ENCODE results near the gene TCAIM. TPM values are rescaled to one million over a fixed set of nuclear protein-coding genes. Genes with fewer than 3 reads are reported as not detected.
"Not testable (repeated sequence)": the region's sequence is repeated elsewhere in the genome, so short reads cannot be mapped to it uniquely, and the experiment has no call there.

The TCAIM gene
- total and polyA plus RNA-seq, 2 of the 4 experiments (the other 2 are of a cell fraction), result 11.0 to 21.5 TPM

- no peaks in the 10 kb centered on the region for H3K9me3 ChIP-seq (ENCODE audit: control insufficient read depth, insufficient read depth, low read length)
- no peaks in the 10 kb centered on the region for H4K20me1 ChIP-seq (ENCODE audit: insufficient read depth, low read length)
- H3K56ac ChIP-seq (ENCODE audit: extremely low read depth, insufficient read depth, low read length), result no peak overlapping the region
- H2AFZ ChIP-seq (replicated peaks; ENCODE audit: low read length, poor library complexity), result no peak overlapping the region
- no peak overlapping the region for H2BK20ac ChIP-seq (ENCODE audit: low read depth, low read length)
- H3K9me1 ChIP-seq (ENCODE audit: insufficient read depth, low read length), result no peaks in the 10 kb centered on the region; the same call in 1 of the 2 replicates
- H3K79me1 ChIP-seq (ENCODE audit: low read depth in 1 of 2, low read length in 2 of 2), result no peaks in the 10 kb centered on the region
- H3K4me2 ChIP-seq (ENCODE audit: low read depth, low read length), result no peak overlapping the region
- intact Hi-C loops (cut with micrococcal nuclease) (no loop called here), dilution Hi-C loops (cut with HindIII; ENCODE audit: low sequenced_read_pairs, unreplicated experiment) (no loop called here), in situ Hi-C loops (cut with MboI; ENCODE audit: low sequenced_read_pairs) (no loop called here)
- no TSS peak for BruUV-seq (replicated peaks)
- H2BK120ac ChIP-seq (ENCODE audit: low read depth, low read length), result no peak overlapping the region
- H3K23ac ChIP-seq (ENCODE audit: low read depth, low read length), result no peak overlapping the region
- H3K27ac ChIP-seq (ENCODE audit: insufficient read depth, low read length), result no peak overlapping the region
- H2AK5ac ChIP-seq (ENCODE audit: low read depth, low read length), result no peak overlapping the region
- WGBS, 2 experiments (ENCODE audit: extremely low coverage in 2 of 2, insufficient read length in 1 of 2), result no CpG with 5 or more reads among the region's 9 CpGs
- H3K18ac ChIP-seq (ENCODE audit: low read depth, low read length), result no peak overlapping the region
- no peak overlapping the region for H2AK9ac ChIP-seq (replicated peaks; ENCODE audit: low read depth, low read length, poor library complexity)
- H3K14ac ChIP-seq (replicated peaks; ENCODE audit: low read depth, low read length), result no peak overlapping the region
- no peak overlapping the region for H2BK15ac ChIP-seq (ENCODE audit: low read depth, low read length)
- H3K27me3 ChIP-seq (ENCODE audit: control insufficient read depth, insufficient read depth, low read length), result no peaks in the 10 kb centered on the region
- H4K91ac ChIP-seq (ENCODE audit: insufficient read depth, low read depth, low read length), result no peak overlapping the region
- H3K4ac ChIP-seq (ENCODE audit: low read depth, low read length), result no peak overlapping the region
- H3K4me1 ChIP-seq (ENCODE audit: control insufficient read depth, insufficient read depth, low read length), result no peaks in the 10 kb centered on the region
- TF ChIP-seq NFE2L2 (IDR thresholded peaks at IDR 0.05; ENCODE audit: low read depth, low read length) (no peak), MAFK (IDR thresholded peaks at IDR 0.05; ENCODE audit: low read depth, low read length) (0 out of 2 replicates have a peak, but pooled peaks have one; percentile 5), BHLHE40 (IDR thresholded peaks at IDR 0.05; ENCODE audit: low read depth, low read length) (no peak)
- TF ChIP-seq, protein P1, sequence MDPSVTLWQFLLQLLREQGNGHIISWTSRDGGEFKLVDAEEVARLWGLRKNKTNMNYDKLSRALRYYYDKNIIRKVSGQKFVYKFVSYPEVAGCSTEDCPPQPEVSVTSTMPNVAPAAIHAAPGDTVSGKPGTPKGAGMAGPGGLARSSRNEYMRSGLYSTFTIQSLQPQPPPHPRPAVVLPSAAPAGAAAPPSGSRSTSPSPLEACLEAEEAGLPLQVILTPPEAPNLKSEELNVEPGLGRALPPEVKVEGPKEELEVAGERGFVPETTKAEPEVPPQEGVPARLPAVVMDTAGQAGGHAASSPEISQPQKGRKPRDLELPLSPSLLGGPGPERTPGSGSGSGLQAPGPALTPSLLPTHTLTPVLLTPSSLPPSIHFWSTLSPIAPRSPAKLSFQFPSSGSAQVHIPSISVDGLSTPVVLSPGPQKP (IDR thresholded peaks at IDR 0.05; ENCODE audit: borderline replicate concordance, low read depth, low read length), result no peak
- no peak overlapping the region for H2BK5ac ChIP-seq (ENCODE audit: low read depth, low read length, poor library complexity, severe bottlenecking)
- no peak overlapping the region for H4K8ac ChIP-seq (ENCODE audit: low read depth in 2 of 2, low read length in 2 of 2)
- no peak overlapping the region for H3K9ac ChIP-seq (ENCODE audit: low read depth, low read length)
- ChIA-PET CTCF (no interaction called here), POLR2A (ENCODE audit: unreplicated experiment) (no interaction called here)
- peaks cover 5% of the 10 kb centered on the region for H3K36me3 ChIP-seq (ENCODE audit: control insufficient read depth, insufficient read depth, low read length)
- ATAC-seq (ENCODE audit: low read depth) (no peak), DNase-seq (no peak)
- H4K5ac ChIP-seq (ENCODE audit: low read depth, low read length), result no peak overlapping the region
- no peak overlapping the region for H3K4me3 ChIP-seq (ENCODE audit: insufficient read depth, low read depth, low read length)
Measured at GRCh38 chr3:44396200-44397171, 57.9 kb downstream of the TCAIM start.

DNA sequence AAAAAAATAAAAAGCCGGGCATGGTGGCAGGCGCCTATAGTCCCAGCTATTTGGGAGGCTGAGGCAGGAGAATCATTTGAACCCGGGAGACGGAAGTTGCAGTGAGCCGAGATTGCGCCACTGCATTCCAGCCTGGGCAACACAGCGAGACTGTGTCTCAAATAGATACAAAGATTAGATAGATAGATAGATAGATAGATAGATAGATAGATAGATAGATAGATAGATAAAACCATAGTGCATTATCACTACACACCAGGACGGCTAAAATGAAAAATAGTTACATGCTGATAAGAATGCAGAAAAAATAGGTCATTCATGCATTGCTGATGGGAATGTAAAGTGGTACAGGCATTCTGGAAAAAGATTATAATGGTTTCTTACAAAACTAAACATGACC is 59.7 kb downstream of the TCAIM start:
- H2AK9ac ChIP-seq (replicated peaks; ENCODE audit: low read depth, low read length, poor library complexity); H3K9me1 ChIP-seq (ENCODE audit: insufficient read depth, low read length); POLR2A ChIA-PET (ENCODE audit: unreplicated experiment); H3K18ac ChIP-seq (ENCODE audit: low read depth, low read length); H3K9ac ChIP-seq (ENCODE audit: low read depth, low read length); H2AFZ ChIP-seq (replicated peaks; ENCODE audit: low read length, poor library complexity); H3K56ac ChIP-seq (ENCODE audit: extremely low read depth, insufficient read depth, low read length); H3K79me1 ChIP-seq (ENCODE audit: low read depth in 1 of 2, low read length in 2 of 2); H4K8ac ChIP-seq (ENCODE audit: low read depth in 2 of 2, low read length in 2 of 2); H4K5ac ChIP-seq (ENCODE audit: low read depth, low read length); in situ Hi-C loops (cut with MboI; ENCODE audit: low sequenced_read_pairs); H2BK5ac ChIP-seq (ENCODE audit: low read depth, low read length, poor library complexity, severe bottlenecking); H2BK15ac ChIP-seq (ENCODE audit: low read depth, low read length); DNase-seq; dilution Hi-C loops (cut with HindIII; ENCODE audit: low sequenced_read_pairs, unreplicated experiment); H2BK20ac ChIP-seq (ENCODE audit: low read depth, low read length); H3K36me3 ChIP-seq (ENCODE audit: control insufficient read depth, insufficient read depth, low read length); intact Hi-C loops (cut with micrococcal nuclease); H4K20me1 ChIP-seq (ENCODE audit: insufficient read depth, low read length); CTCF ChIA-PET; H3K27me3 ChIP-seq (ENCODE audit: control insufficient read depth, insufficient read depth, low read length); H3K9me3 ChIP-seq (ENCODE audit: control insufficient read depth, insufficient read depth, low read length); H3K4me3 ChIP-seq (ENCODE audit: insufficient read depth, low read depth, low read length); H2BK120ac ChIP-seq (ENCODE audit: low read depth, low read length); H3K4ac ChIP-seq (ENCODE audit: low read depth, low read length); H4K91ac ChIP-seq (ENCODE audit: insufficient read depth, low read depth, low read length); H3K4me2 ChIP-seq (ENCODE audit: low read depth, low read length); H3K27ac ChIP-seq (ENCODE audit: insufficient read depth, low read length); BruUV-seq (replicated peaks); H3K23ac ChIP-seq (ENCODE audit: low read depth, low read length); ATAC-seq (ENCODE audit: low read depth); H3K14ac ChIP-seq (replicated peaks; ENCODE audit: low read depth, low read length); H3K4me1 ChIP-seq (ENCODE audit: control insufficient read depth, insufficient read depth, low read length); H2AK5ac ChIP-seq (ENCODE audit: low read depth, low read length): not testable (repeated sequence)
- no CpG with 5 or more reads among the region's 8 CpGs for WGBS, 2 experiments (ENCODE audit: extremely low coverage in 2 of 2, insufficient read length in 1 of 2)
